GM13977 (cell line): Measurements from ENCODE around the gene MRPL43.
"Not testable (repeated sequence)": the region's sequence is repeated elsewhere in the genome, so short reads cannot be mapped to it uniquely, and the experiment has no call there.

ENCODE experiments used
- DNase-seq: peaks from one replicate; pipeline ENCODE4 v3.0.0; 2012; ENCODE audit warnings: low spot score
- CTCF ChIP-seq: IDR thresholded peaks from 2 replicates; pipeline ENCODE4 v1.5.1; 2012; ENCODE audit warnings: mild to moderate bottlenecking, control low read depth; ENCODE audit not compliant: insufficient read depth; ENCODE audit errors: extremely low read depth, missing control alignments
- in situ Hi-C: fragments of 300-500 bp; cut with MboI; formaldehyde crosslinking; loops from one replicate; pipeline ENCODE4 v1.12.0; 2022; ENCODE audit warnings: low sequenced_read_pairs, low pct_unique_long_range_greater_than_20kb, mixed read lengths, inconsistent platforms; ENCODE audit not compliant: unreplicated experiment

Gene MRPL43

GRCh38 chr10:100978121-100978900, 9.0 kb downstream of the MRPL43 start:
- TF ChIP-seq CTCF, result no peak
- DNase-seq, result no peak
- in situ Hi-C loops, result no loop called here

- in situ Hi-C loops, result no loop called here
- no peak for TF ChIP-seq CTCF
- DNase-seq, result no peak
These were observed 9.9 kb downstream of the MRPL43 start for GRCh38 chr10:100977436-100977835.

- in situ Hi-C loops, result no loop called here
- no peak for TF ChIP-seq CTCF
- no peak for DNase-seq
These were observed 10.4 kb downstream of the MRPL43 start for GRCh38 chr10:100976906-100977305.

- DNase-seq, in situ Hi-C loops: not testable (repeated sequence)
These were observed 11.9 kb downstream of the MRPL43 start for GRCh38 chr10:100975397-100975796.

GRCh38 chr10:100972904-100973535, 14.3 kb downstream of the MRPL43 start:
- in situ Hi-C loops, result no loop called here
- TF ChIP-seq CTCF, result no peak
- no peak for DNase-seq

- no peak for DNase-seq
- TF ChIP-seq CTCF, result no peak
- in situ Hi-C loops, result no loop called here
These were observed 15.0 kb downstream of the MRPL43 start for GRCh38 chr10:100972115-100972903.
